ENCODE results near the gene SHISA4.
"Not testable (repeated sequence)": the region's sequence is repeated elsewhere in the genome, so short reads cannot be mapped to it uniquely, and the experiment has no call there.

Gene SHISA4

GRCh38 chr1:201898240-201898894 is 9.7 kb downstream of the SHISA4 start:
- DNase-seq (ENCODE audit: low read depth, low spot score), result no peak

- DNase-seq (ENCODE audit: low read depth, low spot score), result no peak
These were observed 10.3 kb downstream of the SHISA4 start for GRCh38 chr1:201898992-201899391.

- no peak for DNase-seq (ENCODE audit: low read depth, low spot score)
These were observed 11.2 kb downstream of the SHISA4 start for GRCh38 chr1:201899683-201900429.

GRCh38 chr1:201900476-201900875 is 11.8 kb downstream of the SHISA4 start:
- no peak for DNase-seq (ENCODE audit: low read depth, low spot score)

GRCh38 chr1:201901036-201901435 is 12.3 kb downstream of the SHISA4 start:
- not testable (repeated sequence) for DNase-seq (ENCODE audit: low read depth, low spot score)

- no peak for DNase-seq (ENCODE audit: low read depth, low spot score)
These were observed 13.5 kb downstream of the SHISA4 start for GRCh38 chr1:201902198-201902597.

GRCh38 chr1:201903135-201903534 is 14.4 kb downstream of the SHISA4 start:
- DNase-seq (ENCODE audit: low read depth, low spot score), result no peak

GRCh38 chr1:201904579-201904978 is 15.9 kb downstream of the SHISA4 start:
- no peak for DNase-seq (ENCODE audit: low read depth, low spot score)

GRCh38 chr1:201905234-201905890 is 16.7 kb downstream of the SHISA4 start:
- DNase-seq (ENCODE audit: low read depth, low spot score), result no peak

GRCh38 chr1:201906336-201906735 is 17.6 kb downstream of the SHISA4 start:
- DNase-seq (ENCODE audit: low read depth, low spot score), result no peak

GRCh38 chr1:201907621-201908020 is 18.9 kb downstream of the SHISA4 start:
- no peak for DNase-seq (ENCODE audit: low read depth, low spot score)

GRCh38 chr1:201911826-201912571 is 23.3 kb downstream of the SHISA4 start:
- DNase-seq (ENCODE audit: low read depth, low spot score), result peak; percentile 89

- no peak for DNase-seq (ENCODE audit: low read depth, low spot score)
These were observed 24.1 kb downstream of the SHISA4 start for GRCh38 chr1:201912832-201913231.

- no peak for DNase-seq (ENCODE audit: low read depth, low spot score)
These were observed 25.9 kb downstream of the SHISA4 start for GRCh38 chr1:201914456-201915235.

- DNase-seq (ENCODE audit: low read depth, low spot score), result peak; percentile 96
These were observed 28.1 kb downstream of the SHISA4 start for GRCh38 chr1:201916649-201917249.

GRCh38 chr1:201917362-201918033 is 28.8 kb downstream of the SHISA4 start:
- DNase-seq (ENCODE audit: low read depth, low spot score), result peak; percentile 60

- no peak for DNase-seq (ENCODE audit: low read depth, low spot score)
These were observed 29.6 kb downstream of the SHISA4 start for GRCh38 chr1:201918343-201918742.

GRCh38 chr1:201921952-201922558 is 33.4 kb downstream of the SHISA4 start:
- DNase-seq (ENCODE audit: low read depth, low spot score), result no peak

- no peak for DNase-seq (ENCODE audit: low read depth, low spot score)
These were observed 36.5 kb downstream of the SHISA4 start for GRCh38 chr1:201925301-201925567.
